GM11168 (cell line): Measurements from ENCODE around the gene IL17RB.

ENCODE experiments used
- in situ Hi-C: fragments of 300-500 bp; cut with MboI; formaldehyde crosslinking; loops from one replicate; pipeline ENCODE4 v1.12.0; 2022; ENCODE audit warnings: low sequenced_read_pairs; ENCODE audit not compliant: unreplicated experiment

IL17RB gene

GRCh38 chr3:53811143-53811927 lies 35.0 kb upstream of the IL17RB start:
- in situ Hi-C loops = no loop called here

- in situ Hi-C loops = no loop called here
Observed at GRCh38 chr3:53812434-53812833, 33.9 kb upstream of the IL17RB start.

- in situ Hi-C loops = no loop called here
Observed at GRCh38 chr3:53813229-53813628, 33.1 kb upstream of the IL17RB start.

GRCh38 chr3:53813876-53814275 lies 32.5 kb upstream of the IL17RB start:
- in situ Hi-C loops = no loop called here

- in situ Hi-C loops = no loop called here
Observed at GRCh38 chr3:53815067-53815466, 31.3 kb upstream of the IL17RB start.

GRCh38 chr3:53815651-53816050 lies 30.7 kb upstream of the IL17RB start:
- in situ Hi-C loops = no loop called here

- in situ Hi-C loops = no loop called here
Observed at GRCh38 chr3:53816425-53816824, 29.9 kb upstream of the IL17RB start.

GRCh38 chr3:53817211-53817610 lies 29.2 kb upstream of the IL17RB start:
- in situ Hi-C loops = no loop called here

GRCh38 chr3:53817809-53818208 lies 28.6 kb upstream of the IL17RB start:
- in situ Hi-C loops = no loop called here

GRCh38 chr3:53818221-53819162 lies 27.9 kb upstream of the IL17RB start:
- in situ Hi-C loops = no loop called here

- in situ Hi-C loops = no loop called here
Observed at GRCh38 chr3:53819163-53819868, 27.1 kb upstream of the IL17RB start.

- in situ Hi-C loops = no loop called here
Observed at GRCh38 chr3:53820084-53820483, 26.3 kb upstream of the IL17RB start.

- in situ Hi-C loops = no loop called here
Observed at GRCh38 chr3:53820756-53821580, 25.4 kb upstream of the IL17RB start.

GRCh38 chr3:53821631-53822121 lies 24.7 kb upstream of the IL17RB start:
- in situ Hi-C loops = no loop called here

- in situ Hi-C loops = no loop called here
Observed at GRCh38 chr3:53822331-53822741, 24.0 kb upstream of the IL17RB start.

- in situ Hi-C loops = no loop called here
Observed at GRCh38 chr3:53823026-53823955, 23.1 kb upstream of the IL17RB start.

- in situ Hi-C loops = no loop called here
Observed at GRCh38 chr3:53823956-53824657, 22.3 kb upstream of the IL17RB start.

GRCh38 chr3:53824795-53825194 lies 21.6 kb upstream of the IL17RB start:
- in situ Hi-C loops = no loop called here
